ENCODE data around the gene CD300LD. TPM values are rescaled to one million over a fixed set of nuclear protein-coding genes. Genes with fewer than 3 reads are reported as not detected.
"Not testable (repeated sequence)": the region's sequence is repeated elsewhere in the genome, so short reads cannot be mapped to it uniquely, and the experiment has no call there.

Gene CD300LD
- total RNA-seq, 3 donors from 2014 or later (not counting 1 experiment from before 2014, with no cell fraction given): not detected

- no peak overlapping the region for H3K4me3 Mint-ChIP-seq
These were observed 45.8 kb upstream of the CD300LD start for GRCh38 chr17:74637926-74638325.

GRCh38 chr17:74637265-74637664, 45.2 kb upstream of the CD300LD start:
- Histone ChIP-seq H3K27me3 (ENCODE audit: control insufficient read depth, insufficient read depth, low read length) (no peaks in the 10 kb centered on the region), H3K9me3 (ENCODE audit: control insufficient read depth, insufficient read depth, low read length) (no peaks in the 10 kb centered on the region), H3K4me3 (ENCODE audit: low read length) (no peak overlapping the region), H3K4me1 (ENCODE audit: control insufficient read depth, insufficient read depth, low read length) (peaks cover 62% of the 10 kb centered on the region), H3K27ac (ENCODE audit: low read length) (no peak overlapping the region), H3K36me3 (ENCODE audit: control insufficient read depth, insufficient read depth, low read length) (no peaks in the 10 kb centered on the region)
- no peak for TF ChIP-seq CTCF (IDR thresholded peaks at IDR 0.05)
- Mint-ChIP-seq H3K9me3 (no peaks in the 10 kb centered on the region), H3K27ac (no peak overlapping the region), H3K4me1 (peaks cover 19 to 26% of the 10 kb centered on the region in 2 donors), H3K27me3 (ENCODE audit: low read depth in 2 of 2) (peaks cover 14 to 17% of the 10 kb centered on the region in 2 donors), H3K4me3 (no peak overlapping the region), H3K36me3 (no peaks in the 10 kb centered on the region)
- 35% methylated on average over 10 of the region's 11 CpGs for WGBS (ENCODE audit: insufficient coverage)
- DNase-seq (no peak), ATAC-seq (peak in 1 of 3 donors; percentile 57)
- intact Hi-C loops (cut with micrococcal nuclease): no loop called here

More at GRCh38 chr17:74637926-74638325, 45.8 kb upstream of the CD300LD start:
- Mint-ChIP-seq H3K27me3 (ENCODE audit: low read depth in 2 of 2) (peaks cover 17 to 19% of the 10 kb centered on the region in 2 donors), H3K27ac (no peak overlapping the region), H3K4me1 (peaks cover 21 to 24% of the 10 kb centered on the region in 2 donors), H3K36me3 (no peaks in the 10 kb centered on the region), H3K9me3 (no peaks in the 10 kb centered on the region)
- no peak for TF ChIP-seq CTCF (IDR thresholded peaks at IDR 0.05)
- WGBS (ENCODE audit: insufficient coverage): 88% methylated on average over 2 of the region's 2 CpGs
- intact Hi-C loops (cut with micrococcal nuclease): no loop called here
- Histone ChIP-seq H3K36me3 (ENCODE audit: control insufficient read depth, insufficient read depth, low read length) (no peaks in the 10 kb centered on the region), H3K27ac (ENCODE audit: low read length) (no peak overlapping the region), H3K4me1 (ENCODE audit: control insufficient read depth, insufficient read depth, low read length) (peaks cover 62% of the 10 kb centered on the region), H3K27me3 (ENCODE audit: control insufficient read depth, insufficient read depth, low read length) (no peaks in the 10 kb centered on the region), H3K4me3 (ENCODE audit: low read length) (no peak overlapping the region), H3K9me3 (ENCODE audit: control insufficient read depth, insufficient read depth, low read length) (no peaks in the 10 kb centered on the region)
- DNase-seq (no peak), ATAC-seq (no peak)

- H3K27ac Mint-ChIP-seq; H3K4me3 ChIP-seq (ENCODE audit: low read length): not testable (repeated sequence)
- H3K4me1 ChIP-seq (ENCODE audit: control insufficient read depth, insufficient read depth, low read length): peaks cover 62% of the 10 kb centered on the region
These were observed 44.5 kb upstream of the CD300LD start for GRCh38 chr17:74636541-74637085.

GRCh38 chr17:74635418-74635817, 43.3 kb upstream of the CD300LD start:
- Mint-ChIP-seq H3K4me3 (no peak overlapping the region), H3K9me3 (no peaks in the 10 kb centered on the region), H3K4me1 (peaks cover 9 to 18% of the 10 kb centered on the region in 2 donors), H3K27me3 (ENCODE audit: low read depth in 2 of 2) (peaks cover 9 to 12% of the 10 kb centered on the region in 2 donors), H3K36me3 (no peaks in the 10 kb centered on the region), H3K27ac (no peak overlapping the region)
- no peak overlapping the region for H3K4me3 ChIP-seq (ENCODE audit: low read length)
- H3K4me1 ChIP-seq (ENCODE audit: control insufficient read depth, insufficient read depth, low read length): peaks cover 51% of the 10 kb centered on the region
- H3K27me3 ChIP-seq (ENCODE audit: control insufficient read depth, insufficient read depth, low read length): no peaks in the 10 kb centered on the region
- no peaks in the 10 kb centered on the region for H3K36me3 ChIP-seq (ENCODE audit: control insufficient read depth, insufficient read depth, low read length)
- intact Hi-C loops (cut with micrococcal nuclease): no loop called here
- H3K27ac ChIP-seq (ENCODE audit: low read length): no peak overlapping the region
- TF ChIP-seq CTCF (IDR thresholded peaks at IDR 0.05): no peak
- H3K9me3 ChIP-seq (ENCODE audit: control insufficient read depth, insufficient read depth, low read length): no peaks in the 10 kb centered on the region
- no peak for DNase-seq
- 85% methylated on average over 13 of the region's 13 CpGs for WGBS (ENCODE audit: insufficient coverage)
- ATAC-seq: no peak

More at GRCh38 chr17:74636541-74637085, 44.5 kb upstream of the CD300LD start:
- H3K9me3 ChIP-seq (ENCODE audit: control insufficient read depth, insufficient read depth, low read length); ATAC-seq; H3K36me3 ChIP-seq (ENCODE audit: control insufficient read depth, insufficient read depth, low read length); H3K4me3 Mint-ChIP-seq; H3K9me3 Mint-ChIP-seq; H3K36me3 Mint-ChIP-seq; H3K27me3 ChIP-seq (ENCODE audit: control insufficient read depth, insufficient read depth, low read length); intact Hi-C loops (cut with micrococcal nuclease); H3K27ac ChIP-seq (ENCODE audit: low read length); DNase-seq: not testable (repeated sequence)
- Mint-ChIP-seq H3K27me3 (ENCODE audit: low read depth in 2 of 2) (peaks cover 10 to 17% of the 10 kb centered on the region in 2 donors), H3K4me1 (peaks cover 12 to 22% of the 10 kb centered on the region in 2 donors)
- WGBS (ENCODE audit: insufficient coverage): 94% methylated on average over 7 of the region's 10 CpGs

Measured in natural killer cell (primary cell).